Fibroblast of the conjunctiva (primary cell): ENCODE results near the gene FBXO31.

ENCODE experiments used
- DNase-seq: peaks from one replicate; pipeline ENCODE4 v3.0.0-alpha.2; 2010; ENCODE audit warnings: low read depth

Gene FBXO31

DNA sequence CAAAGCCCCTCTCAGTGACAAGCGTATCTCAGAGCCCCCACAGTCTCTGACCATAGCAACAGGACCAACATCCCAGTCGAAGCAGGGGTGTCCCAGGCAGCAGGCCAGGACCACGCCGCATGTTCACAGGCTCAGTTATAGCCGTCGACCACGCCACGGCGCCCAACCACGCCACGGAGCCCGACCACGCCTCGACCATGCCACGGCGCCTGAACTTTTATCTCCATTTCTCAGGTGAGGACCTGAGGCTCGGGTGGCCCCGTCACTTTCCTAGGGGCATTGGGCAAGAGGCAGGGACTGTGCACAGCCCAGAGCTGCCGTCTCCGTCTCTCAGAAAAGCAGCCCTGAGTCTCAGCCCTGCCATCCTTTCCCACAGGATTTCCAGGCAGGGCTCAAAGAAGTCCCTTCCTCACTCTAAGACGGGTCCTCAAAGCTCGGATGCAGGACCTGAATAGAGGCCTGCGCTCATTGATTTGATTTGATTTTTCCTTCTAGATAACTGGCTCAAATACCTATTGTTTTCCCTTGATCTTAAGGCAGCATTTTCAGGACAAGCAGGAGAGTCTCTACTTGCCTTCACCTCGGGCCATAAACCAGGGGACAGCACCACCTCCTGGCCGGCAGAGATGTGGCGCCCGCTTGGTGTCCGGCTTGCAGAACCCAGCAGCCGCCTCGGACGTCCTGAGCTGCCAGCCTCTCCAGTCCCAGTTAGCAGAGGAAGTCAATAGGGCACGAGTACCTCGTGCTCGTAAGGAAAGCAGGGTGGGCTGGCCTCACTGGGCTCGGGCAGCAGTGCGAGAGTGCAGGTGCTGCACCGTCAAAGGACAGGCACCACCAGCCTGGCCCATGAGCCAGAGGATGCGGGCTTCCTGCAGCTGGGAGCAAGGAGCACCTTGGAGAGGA lies 105.1 kb downstream of the FBXO31 start:
- peak; percentile 70 for DNase-seq
